ENCODE measurements around the gene CARHSP1. TPM values are rescaled to one million over a fixed set of nuclear protein-coding genes. Genes with fewer than 3 reads are reported as not detected.
"Not testable (repeated sequence)": the region's sequence is repeated elsewhere in the genome, so short reads cannot be mapped to it uniquely, and the experiment has no call there.

Gene CARHSP1
- total RNA-seq: 140 and 155 TPM in 2 replicates

- DNase-seq (ENCODE audit: low read depth, low spot score): peak; percentile 55
These were observed at the start of gene CARHSP1 for GRCh38 chr16:8868416-8869211. TSS of gene CARHSP1 (minus strand) at chr16:8869006. CDS start at chr16:8859328, 9,678 bp downstream.

- DNase-seq (ENCODE audit: low read depth, low spot score): not testable (repeated sequence)
These were observed 48.5 kb upstream of the CARHSP1 start for GRCh38 chr16:8917336-8917735.

- DNase-seq (ENCODE audit: low read depth, low spot score): no peak
These were observed 47.9 kb upstream of the CARHSP1 start for GRCh38 chr16:8916541-8917225.

GRCh38 chr16:8915722-8916301, 47.0 kb upstream of the CARHSP1 start:
- no peak for DNase-seq (ENCODE audit: low read depth, low spot score)

GRCh38 chr16:8914098-8914497, 45.3 kb upstream of the CARHSP1 start:
- no peak for DNase-seq (ENCODE audit: low read depth, low spot score)

GRCh38 chr16:8912793-8913192, 44.0 kb upstream of the CARHSP1 start:
- DNase-seq (ENCODE audit: low read depth, low spot score): no peak

GRCh38 chr16:8910811-8911210, 42.0 kb upstream of the CARHSP1 start:
- no peak for DNase-seq (ENCODE audit: low read depth, low spot score)

- DNase-seq (ENCODE audit: low read depth, low spot score): no peak
These were observed 40.1 kb upstream of the CARHSP1 start for GRCh38 chr16:8908810-8909468.

- no peak for DNase-seq (ENCODE audit: low read depth, low spot score)
These were observed 38.3 kb upstream of the CARHSP1 start for GRCh38 chr16:8907096-8907495.

GRCh38 chr16:8905795-8906591, 37.2 kb upstream of the CARHSP1 start:
- DNase-seq (ENCODE audit: low read depth, low spot score): no peak

- no peak for DNase-seq (ENCODE audit: low read depth, low spot score)
These were observed 36.5 kb upstream of the CARHSP1 start for GRCh38 chr16:8905168-8905762.

- DNase-seq (ENCODE audit: low read depth, low spot score): no peak
These were observed 35.2 kb upstream of the CARHSP1 start for GRCh38 chr16:8904018-8904430.

GRCh38 chr16:8903004-8903403, 34.2 kb upstream of the CARHSP1 start:
- DNase-seq (ENCODE audit: low read depth, low spot score): no peak

- DNase-seq (ENCODE audit: low read depth, low spot score): no peak
These were observed 32.6 kb upstream of the CARHSP1 start for GRCh38 chr16:8901320-8901861.

GRCh38 chr16:8900343-8900742, 31.5 kb upstream of the CARHSP1 start:
- DNase-seq (ENCODE audit: low read depth, low spot score): no peak

GRCh38 chr16:8899709-8900317, 31.0 kb upstream of the CARHSP1 start:
- no peak for DNase-seq (ENCODE audit: low read depth, low spot score)

- DNase-seq (ENCODE audit: low read depth, low spot score): no peak
These were observed 30.0 kb upstream of the CARHSP1 start for GRCh38 chr16:8898660-8899318.

- DNase-seq (ENCODE audit: low read depth, low spot score): no peak
These were observed 26.0 kb upstream of the CARHSP1 start for GRCh38 chr16:8894736-8895334.

All from pulmonary artery endothelial cell (primary cell).